Activated CD4-positive, alpha-beta T cell treated with anti-CD3 and anti-CD28 coated beads, Interleukin-2, amount 50 U/mL, for 1 hour (primary cell): ENCODE results near the gene RAB11FIP2.

Source experiments
- DNase-seq: peaks from one replicate; pipeline ENCODE4 v3.0.0-alpha.2; 2020

RAB11FIP2 gene

DNA sequence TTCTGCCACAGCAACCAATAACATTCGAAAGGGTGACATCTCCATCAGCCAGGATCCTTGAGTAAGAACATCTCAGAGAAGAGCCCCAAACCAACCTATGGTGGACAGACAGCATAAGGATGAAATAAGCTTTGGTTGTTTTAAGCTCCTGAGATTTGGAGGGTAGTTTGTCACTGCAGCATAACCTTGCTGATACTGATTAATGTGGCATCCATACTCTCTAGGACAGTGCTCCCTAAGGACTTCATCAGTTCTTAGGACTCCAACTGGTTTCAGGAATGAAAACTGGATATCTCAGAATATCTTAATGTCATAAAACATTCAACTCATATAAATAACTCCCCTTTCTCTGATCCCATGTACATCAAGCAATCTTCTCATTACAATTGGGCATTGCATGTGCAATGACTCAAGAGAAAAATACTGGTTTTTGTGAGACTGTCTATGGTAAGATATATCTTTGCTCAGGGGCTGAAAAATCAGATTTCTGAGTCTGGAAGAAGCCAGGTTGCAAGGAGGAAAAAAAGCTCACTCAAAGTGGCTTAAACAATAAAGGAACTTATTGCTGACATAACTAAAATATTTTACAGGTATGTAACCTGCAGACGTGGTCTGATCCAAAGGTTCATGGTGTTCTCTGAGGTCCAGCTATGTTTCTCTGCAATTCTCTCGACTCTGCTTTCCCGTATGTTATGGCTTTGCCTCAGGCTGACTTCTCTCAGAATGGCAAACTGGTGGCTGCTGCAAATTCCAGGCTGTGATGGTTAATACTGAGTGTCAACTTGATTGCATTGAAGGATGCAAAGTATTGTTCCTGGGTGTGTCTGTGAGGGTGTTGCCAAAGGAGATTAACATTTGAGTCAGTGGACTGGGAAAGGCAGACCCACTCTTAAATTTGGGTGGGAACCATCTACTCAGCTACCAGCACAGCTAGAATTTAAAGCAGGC, 65.7 kb downstream of the RAB11FIP2 start:
- DNase-seq: no peak

DNA sequence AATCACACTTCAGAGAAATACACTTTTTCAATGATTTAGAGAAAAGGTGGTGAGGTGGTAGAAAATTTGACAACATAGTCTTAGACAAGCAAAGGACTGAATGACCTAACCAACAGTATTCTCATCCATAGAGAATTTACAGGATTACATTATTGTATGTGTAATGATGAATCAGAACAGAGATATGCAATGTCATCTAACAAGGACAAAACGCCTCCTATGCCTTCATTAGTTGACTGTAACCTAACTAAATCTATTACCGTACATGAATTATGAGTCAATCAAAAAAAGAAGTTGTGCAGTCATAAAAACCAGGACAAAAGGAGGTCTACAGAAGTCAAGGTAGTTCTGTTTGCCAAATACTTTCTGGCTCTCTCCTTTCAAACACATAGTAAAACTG, 66.5 kb downstream of the RAB11FIP2 start:
- DNase-seq: no peak

DNA sequence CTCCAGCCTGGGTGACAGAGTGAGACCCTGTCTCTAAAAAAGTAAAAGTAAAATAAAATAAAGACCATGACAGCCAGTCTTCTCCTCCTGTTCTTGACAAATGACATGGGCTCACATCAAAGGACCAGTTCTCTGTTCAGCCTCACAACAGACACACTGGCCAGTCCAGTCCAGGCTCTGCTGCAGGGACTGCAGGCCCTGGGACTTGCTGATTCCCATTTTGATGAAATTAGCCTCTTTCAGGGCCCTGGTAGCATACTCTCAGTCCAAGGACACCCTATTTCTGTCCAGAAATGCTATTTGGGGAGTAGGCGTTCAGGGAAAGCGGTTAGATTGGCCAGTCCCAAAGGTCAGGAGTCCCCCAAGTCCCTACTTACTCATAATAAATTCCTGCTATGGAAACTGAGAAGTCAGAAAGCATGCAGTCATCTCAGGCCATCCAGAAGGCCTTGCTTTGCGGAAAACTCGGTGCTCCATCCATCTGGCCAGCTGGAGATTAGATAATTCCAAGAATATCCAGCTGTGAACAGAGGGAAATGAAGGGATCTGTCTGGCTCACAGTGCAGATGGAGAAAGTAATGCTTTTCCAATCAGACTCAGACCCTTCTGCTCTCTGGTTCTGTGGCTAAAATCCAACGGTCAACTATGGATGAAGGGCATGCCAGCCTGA, 74.4 kb downstream of the RAB11FIP2 start:
- no peak for DNase-seq

DNA sequence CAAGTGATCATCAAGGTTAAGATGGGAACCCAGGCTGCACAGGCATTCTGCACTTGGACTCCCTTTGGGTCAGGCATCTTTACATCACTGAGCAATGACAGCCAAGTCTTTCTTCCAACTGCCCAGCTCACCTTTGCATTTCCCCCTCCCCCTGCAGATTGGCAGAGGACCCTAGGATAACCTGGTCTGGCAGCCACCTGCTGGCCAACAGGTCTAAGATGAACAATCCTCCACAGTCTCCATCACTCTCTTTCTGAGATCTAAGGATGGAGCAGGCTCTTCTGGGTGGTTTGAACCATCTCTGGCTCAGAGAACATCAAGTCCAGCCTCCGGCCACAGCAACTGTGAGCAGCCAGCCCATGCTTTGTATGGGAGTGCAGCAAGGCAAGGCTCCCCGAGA, 75.8 kb downstream of the RAB11FIP2 start:
- DNase-seq: no peak

DNA sequence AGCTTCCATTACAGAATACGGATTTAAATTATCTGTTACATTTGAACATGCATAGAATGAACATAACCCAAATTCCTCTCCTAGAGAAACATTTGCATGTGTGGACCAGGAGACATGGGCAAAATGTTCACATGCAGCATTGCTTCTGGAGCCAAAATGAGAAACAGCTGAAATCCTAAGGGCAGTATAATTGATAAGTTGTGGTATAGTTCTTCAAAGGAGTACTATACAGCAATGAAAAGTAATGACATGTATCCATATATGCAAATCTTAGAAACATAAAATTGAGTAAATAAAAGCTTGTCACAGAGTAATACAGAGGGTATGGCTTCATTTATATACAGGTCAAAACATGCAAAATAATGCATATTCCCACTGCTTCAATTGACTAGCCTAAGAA, 77.1 kb downstream of the RAB11FIP2 start:
- DNase-seq: no peak

DNA sequence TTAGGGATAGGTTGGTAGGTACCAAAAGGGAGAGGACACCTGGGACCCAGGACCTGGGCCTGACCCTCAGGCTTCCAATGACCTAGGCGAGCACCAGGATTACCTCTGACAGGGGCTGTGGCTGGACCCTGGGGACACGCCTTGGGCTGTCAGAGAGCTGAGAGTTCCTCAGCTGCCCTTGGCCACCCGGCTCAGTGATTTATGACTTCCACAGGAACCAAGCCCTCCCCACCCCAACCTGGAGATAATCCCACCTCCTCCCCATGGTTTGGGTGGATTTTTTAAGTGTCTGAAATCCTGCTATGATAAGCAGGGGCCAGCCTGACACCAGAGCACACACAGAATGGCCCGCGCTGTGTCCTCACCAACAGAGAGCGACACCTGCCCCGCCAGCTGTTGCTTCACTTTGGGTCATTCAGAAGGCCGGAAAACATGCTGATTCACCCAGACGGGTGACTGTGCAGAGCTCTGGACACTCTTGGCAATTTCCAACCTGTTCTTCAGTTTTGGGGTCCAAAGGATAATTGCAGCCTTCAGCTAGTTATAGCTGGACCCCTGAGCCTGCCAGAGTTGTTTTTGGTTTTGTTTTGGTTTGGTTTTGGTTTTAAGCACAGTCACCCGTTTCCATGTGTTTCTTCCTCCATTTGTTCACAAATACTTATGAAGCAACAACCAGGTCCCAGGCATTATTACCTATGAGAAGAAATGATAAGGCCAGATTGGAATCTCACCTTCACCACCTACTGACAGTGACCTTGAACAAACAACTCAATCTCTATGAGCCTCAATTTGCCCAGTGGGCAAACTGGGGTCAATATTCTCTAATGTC, 78.2 kb downstream of the RAB11FIP2 start:
- DNase-seq: no peak

DNA sequence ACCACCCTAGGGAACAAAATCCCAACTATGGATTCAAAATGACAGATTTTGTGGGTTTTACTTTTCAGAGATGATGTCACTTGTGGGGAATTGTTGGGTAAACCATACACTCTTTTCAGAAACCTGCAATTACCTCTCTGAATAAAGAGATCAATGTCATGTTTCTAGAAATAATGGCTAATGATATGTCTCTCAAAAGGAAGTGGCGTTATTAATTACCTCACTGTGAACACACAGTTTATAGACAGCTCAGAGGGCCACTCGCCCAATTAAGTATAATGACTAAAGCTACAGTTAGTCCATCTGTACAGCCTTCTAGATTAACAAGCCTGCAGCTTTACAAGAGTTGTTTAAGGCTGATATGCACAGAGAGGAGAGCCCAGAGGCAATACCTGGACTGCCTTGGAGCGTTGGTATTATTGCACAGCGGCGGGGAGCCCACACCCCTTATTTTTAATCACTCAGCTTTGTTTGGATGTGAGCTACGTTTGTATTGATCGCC, 79.5 kb downstream of the RAB11FIP2 start:
- DNase-seq: no peak

DNA sequence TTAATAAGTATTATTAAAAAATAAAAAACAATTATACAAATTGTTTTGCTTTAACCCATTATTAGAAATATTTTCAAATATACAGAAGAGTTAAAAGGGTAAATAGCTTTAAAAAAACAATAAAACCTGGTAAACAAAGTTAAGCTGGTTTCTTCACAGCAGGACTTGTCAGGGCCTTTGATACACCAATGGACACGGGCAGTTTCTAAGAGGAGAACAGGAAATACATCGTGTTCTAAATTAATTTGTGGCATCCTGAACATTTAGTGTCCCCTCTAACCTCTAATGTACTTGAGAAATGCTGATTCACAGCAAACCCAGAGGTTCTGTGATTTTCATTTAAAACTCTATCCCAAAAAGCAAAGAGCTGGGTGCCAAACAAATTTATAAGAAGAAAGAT, 80.8 kb downstream of the RAB11FIP2 start:
- DNase-seq: no peak

DNA sequence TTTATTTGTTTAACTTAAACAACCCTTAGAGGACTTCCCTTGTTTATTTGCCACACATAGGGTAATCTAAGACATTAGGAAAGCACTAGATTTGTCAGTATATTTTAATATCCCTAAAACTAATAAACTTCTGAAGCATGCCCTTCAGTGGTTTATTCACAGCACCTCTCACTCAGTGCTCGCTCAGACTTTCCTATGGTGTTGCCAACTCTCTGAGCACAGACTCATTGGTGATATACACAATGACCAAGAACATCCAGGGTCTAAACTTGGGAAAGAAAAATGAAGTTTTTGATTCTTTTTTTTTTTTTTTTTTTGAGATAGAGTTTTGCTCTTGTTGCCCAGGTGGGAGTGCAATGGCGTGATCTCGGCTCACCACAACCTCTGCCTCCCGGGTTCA, 82.2 kb downstream of the RAB11FIP2 start:
- DNase-seq: no peak

DNA sequence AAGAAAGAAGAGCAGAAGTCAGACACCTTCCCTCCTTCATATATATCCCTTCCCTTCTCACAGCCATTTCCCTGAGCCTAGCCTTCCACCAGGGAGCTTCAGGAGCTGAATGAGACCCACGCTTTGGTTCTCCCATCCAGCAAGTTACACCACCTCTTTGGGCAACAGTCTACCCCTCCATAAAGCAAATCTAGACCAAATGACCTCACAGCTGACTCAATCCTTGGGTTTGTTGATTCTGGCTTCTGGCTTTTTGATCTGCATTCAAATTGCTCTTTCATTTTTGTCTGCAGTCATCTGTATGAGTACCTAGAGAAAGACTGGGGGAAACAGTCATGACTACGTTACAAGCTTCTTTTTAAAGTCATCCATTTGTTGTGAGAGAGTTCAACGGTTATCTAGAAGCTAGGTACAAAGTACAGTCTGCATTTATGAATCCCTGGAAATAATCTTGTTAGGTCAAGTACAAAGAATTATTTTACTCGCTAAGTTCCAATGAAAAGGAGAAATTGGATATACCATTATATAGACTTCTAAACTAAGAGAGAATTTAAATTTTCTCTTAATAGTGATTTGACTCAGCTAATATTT, 86.3 kb downstream of the RAB11FIP2 start:
- DNase-seq: no peak

DNA sequence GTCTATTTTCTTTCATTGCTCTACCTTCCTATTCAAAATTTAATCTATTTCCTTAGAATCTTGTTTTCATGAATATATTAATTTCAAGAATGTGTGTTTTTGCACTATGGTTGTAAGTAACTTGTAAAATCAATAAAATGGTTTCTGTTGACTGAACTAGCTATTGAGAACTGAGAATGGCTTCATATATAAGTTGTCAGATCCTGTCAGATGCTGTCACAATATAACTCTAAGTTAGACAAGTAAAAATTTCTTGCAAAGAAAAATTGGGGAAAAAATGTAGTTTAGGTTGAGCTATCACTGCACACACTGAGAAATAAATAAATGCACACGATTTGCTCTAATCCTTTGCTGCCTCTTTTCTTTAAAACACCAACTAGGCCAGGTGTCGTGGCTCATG, 89.8 kb downstream of the RAB11FIP2 start:
- DNase-seq: no peak

DNA sequence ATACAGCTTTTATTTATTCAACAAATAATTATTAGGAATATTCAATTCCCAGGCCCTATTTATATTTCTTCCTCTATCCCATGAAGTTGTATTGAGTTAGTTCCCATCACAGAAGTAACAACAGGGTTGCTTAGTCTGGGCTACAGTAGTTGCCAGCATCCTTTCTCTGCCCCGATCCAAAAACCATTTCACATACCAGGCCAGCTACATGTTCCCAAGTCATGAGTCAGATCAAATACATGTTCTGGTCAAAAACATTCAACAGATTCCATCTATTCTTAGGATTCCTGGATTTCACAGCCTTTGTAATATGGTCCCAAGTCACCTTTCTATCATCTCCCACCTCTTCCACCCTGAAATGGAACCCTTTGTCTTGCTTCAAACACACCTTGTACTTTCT, 91.6 kb downstream of the RAB11FIP2 start:
- DNase-seq: no peak
